Neural crest cell (in vitro differentiated cells): Measurements from ENCODE around the gene CDH16. TPM values are rescaled to one million over a fixed set of nuclear protein-coding genes. Genes with fewer than 3 reads are reported as not detected.

Experiments
- DNase-seq: peaks from one replicate; pipeline ENCODE4 v3.0.0; 2021; ENCODE audit warnings: low read depth, mixed read lengths, low spot score
- H3K27ac Mint-ChIP-seq: one replicate; pipeline ENCODE4 v1.8.0; 2021; ENCODE audit warnings: mild to moderate bottlenecking, mixed read lengths; ENCODE audit not compliant: unreplicated experiment
- H3K27me3 Mint-ChIP-seq: 2 replicates; pipeline ENCODE4 v1.8.0; 2021; ENCODE audit warnings: low read depth, mild to moderate bottlenecking, mixed read lengths
- H3K36me3 Mint-ChIP-seq: 2 replicates; pipeline ENCODE4 v1.8.0; 2021; ENCODE audit warnings: low read depth, mild to moderate bottlenecking, mixed read lengths
- H3K4me1 Mint-ChIP-seq: 2 replicates; pipeline ENCODE4 v1.8.0; 2021; ENCODE audit warnings: mixed read lengths
- H3K4me3 Mint-ChIP-seq: one replicate; pipeline ENCODE4 v1.8.0; 2021; ENCODE audit warnings: mild to moderate bottlenecking, mixed read lengths
- H3K9me3 Mint-ChIP-seq: 2 replicates; pipeline ENCODE4 v1.8.0; 2021; ENCODE audit warnings: mixed read lengths
- total RNA-seq: library from RNA; stranded (reverse); gene quantifications from 2 replicates; pipeline ENCODE4 v1.2.1, GENCODE V29; 2021
- TF ChIP-seq, protein P1 (sequence below): fragments of 200-600 bp; sonication (generic); conservative IDR thresholded peaks from 2 replicates; pipeline ENCODE4 v1.5.0; 2021; ENCODE audit warnings: antibody characterized with exemption, mild to moderate bottlenecking

Gene CDH16
- total RNA-seq, 1 donor from 2014 or later = not detected

DNA sequence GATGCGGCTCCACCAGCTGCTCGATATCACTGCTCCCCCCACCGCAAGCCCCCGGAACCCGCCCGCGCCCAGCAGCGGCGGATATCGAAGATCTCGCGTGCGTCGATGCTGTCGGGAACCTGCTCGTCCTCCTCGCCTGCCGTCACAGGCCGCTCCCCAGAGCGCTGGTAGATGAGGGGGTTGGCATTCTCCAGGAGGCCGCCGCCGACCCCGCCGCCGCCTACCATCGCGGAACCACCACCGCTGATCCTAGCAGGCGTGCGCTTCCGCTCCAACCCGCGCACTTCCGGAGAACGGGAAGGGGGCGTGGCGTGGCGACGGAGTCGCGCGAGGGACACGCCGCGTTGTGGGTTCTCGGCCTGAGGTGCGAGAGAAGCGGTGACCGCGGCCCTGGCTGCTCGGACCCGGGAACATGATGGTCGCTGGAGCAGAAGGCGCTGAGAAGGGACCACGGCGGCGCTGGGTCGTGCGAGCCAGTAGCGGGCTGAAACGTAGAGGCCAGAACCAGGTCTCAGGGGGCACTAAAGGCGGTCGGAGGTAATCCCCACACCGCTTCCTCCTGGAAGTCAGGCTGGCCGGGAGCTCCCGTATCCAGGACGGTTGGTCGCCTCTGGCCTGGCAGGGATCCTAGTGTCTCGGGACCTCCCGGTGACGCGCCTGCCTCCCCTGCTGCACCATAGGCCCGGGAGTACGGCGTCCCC, 15.6 kb upstream of the CDH16 start, which contains the start of gene CIAO2B:
Gene CIAO2B, minus strand, starts transcription at position 265 of the 701 bp plus-strand sequence. Its CDS starts 38 bp downstream, at position 227.
- TF ChIP-seq, protein P1, sequence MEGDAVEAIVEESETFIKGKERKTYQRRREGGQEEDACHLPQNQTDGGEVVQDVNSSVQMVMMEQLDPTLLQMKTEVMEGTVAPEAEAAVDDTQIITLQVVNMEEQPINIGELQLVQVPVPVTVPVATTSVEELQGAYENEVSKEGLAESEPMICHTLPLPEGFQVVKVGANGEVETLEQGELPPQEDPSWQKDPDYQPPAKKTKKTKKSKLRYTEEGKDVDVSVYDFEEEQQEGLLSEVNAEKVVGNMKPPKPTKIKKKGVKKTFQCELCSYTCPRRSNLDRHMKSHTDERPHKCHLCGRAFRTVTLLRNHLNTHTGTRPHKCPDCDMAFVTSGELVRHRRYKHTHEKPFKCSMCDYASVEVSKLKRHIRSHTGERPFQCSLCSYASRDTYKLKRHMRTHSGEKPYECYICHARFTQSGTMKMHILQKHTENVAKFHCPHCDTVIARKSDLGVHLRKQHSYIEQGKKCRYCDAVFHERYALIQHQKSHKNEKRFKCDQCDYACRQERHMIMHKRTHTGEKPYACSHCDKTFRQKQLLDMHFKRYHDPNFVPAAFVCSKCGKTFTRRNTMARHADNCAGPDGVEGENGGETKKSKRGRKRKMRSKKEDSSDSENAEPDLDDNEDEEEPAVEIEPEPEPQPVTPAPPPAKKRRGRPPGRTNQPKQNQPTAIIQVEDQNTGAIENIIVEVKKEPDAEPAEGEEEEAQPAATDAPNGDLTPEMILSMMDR = no peak
- H3K4me1 Mint-ChIP-seq = peaks cover 45% of the 10 kb centered on the region
- no peaks in the 10 kb centered on the region for H3K9me3 Mint-ChIP-seq
- peak within 1 kb of the TSS; percentile 97 for H3K4me3 Mint-ChIP-seq
- no peaks in the 10 kb centered on the region for H3K36me3 Mint-ChIP-seq
- peak within 1 kb of the TSS; percentile 96 for H3K27ac Mint-ChIP-seq
- peak; percentile 83 for DNase-seq
- no peaks in the 10 kb centered on the region for H3K27me3 Mint-ChIP-seq

DNA sequence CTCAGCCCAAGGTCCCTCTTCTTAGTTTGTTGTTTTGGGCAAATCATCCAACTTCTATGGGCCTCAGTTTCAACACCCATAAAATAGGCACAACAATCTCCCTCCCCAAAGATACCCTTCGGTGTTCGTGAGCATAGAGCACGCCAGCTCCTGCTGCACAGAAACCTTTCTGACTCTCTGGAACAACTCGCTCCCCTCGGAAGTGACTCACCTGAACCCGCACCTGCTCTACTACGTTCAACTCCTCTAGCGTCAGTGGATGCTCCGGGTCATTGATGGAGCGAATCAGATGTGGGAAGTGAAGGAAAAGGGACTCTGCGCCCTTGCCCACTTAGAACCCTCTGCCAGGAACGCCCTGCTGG, 15.1 kb upstream of the CDH16 start:
- no peak for DNase-seq
- peaks cover 45% of the 10 kb centered on the region for H3K4me1 Mint-ChIP-seq
- peak overlapping the region; percentile 75 for H3K27ac Mint-ChIP-seq
- no peaks in the 10 kb centered on the region for H3K9me3 Mint-ChIP-seq
- H3K36me3 Mint-ChIP-seq = no peaks in the 10 kb centered on the region
- TF ChIP-seq, protein P1 = no peak
- peak overlapping the region; percentile 97 for H3K4me3 Mint-ChIP-seq
- H3K27me3 Mint-ChIP-seq = peaks cover 3% of the 10 kb centered on the region

DNA sequence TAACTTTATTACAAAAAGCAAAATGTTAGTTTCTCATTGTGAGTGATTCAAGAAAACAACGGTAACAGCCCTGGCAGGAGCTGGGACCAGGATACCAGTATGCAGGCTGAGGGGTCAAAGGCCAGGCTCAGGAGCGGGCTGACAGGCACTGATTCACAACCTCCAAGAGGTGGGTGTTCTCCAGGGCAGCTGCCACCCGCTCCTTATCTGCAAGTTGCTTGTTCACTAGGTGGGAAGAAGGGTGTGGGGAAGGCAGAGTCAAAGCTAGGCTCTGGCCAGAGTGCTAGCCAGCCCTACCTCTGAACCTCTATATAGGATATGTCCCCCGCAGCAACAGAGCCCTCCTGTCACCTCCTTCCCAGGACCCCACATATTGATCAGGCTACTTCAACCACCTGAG, 13.4 kb upstream of the CDH16 start:
- Mint-ChIP-seq H3K9me3 (no peaks in the 10 kb centered on the region), H3K4me3 (peak overlapping the region; percentile 97), H3K27ac (no peak overlapping the region), H3K36me3 (no peaks in the 10 kb centered on the region), H3K27me3 (peaks cover 19% of the 10 kb centered on the region), H3K4me1 (peaks cover 38% of the 10 kb centered on the region)
- no peak for DNase-seq
- TF ChIP-seq, protein P1 = no peak

DNA sequence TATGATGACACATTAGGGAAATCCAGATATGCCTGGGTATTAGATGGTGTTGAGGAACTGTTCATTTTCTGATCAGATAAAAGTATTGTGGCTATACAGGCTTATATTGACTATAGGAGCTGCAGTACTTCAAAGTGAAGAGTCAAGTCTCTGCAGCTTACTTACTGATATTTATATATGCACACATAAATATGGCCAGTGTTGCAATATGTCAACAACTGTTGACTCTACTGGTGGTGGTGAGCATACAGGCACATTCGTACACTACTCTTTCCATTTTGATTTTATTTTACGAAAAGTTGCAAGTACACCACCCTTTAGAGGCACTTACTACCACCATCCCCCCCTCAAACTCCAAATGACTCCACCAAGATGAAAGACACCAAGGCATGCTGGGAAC, 13.0 kb upstream of the CDH16 start:
- peak overlapping the region; percentile 97 for H3K4me3 Mint-ChIP-seq
- TF ChIP-seq, protein P1 = no peak
- no peaks in the 10 kb centered on the region for H3K9me3 Mint-ChIP-seq
- H3K27ac Mint-ChIP-seq = no peak overlapping the region
- H3K27me3 Mint-ChIP-seq = peaks cover 23% of the 10 kb centered on the region
- H3K4me1 Mint-ChIP-seq = peaks cover 36% of the 10 kb centered on the region
- no peaks in the 10 kb centered on the region for H3K36me3 Mint-ChIP-seq
- no peak for DNase-seq

DNA sequence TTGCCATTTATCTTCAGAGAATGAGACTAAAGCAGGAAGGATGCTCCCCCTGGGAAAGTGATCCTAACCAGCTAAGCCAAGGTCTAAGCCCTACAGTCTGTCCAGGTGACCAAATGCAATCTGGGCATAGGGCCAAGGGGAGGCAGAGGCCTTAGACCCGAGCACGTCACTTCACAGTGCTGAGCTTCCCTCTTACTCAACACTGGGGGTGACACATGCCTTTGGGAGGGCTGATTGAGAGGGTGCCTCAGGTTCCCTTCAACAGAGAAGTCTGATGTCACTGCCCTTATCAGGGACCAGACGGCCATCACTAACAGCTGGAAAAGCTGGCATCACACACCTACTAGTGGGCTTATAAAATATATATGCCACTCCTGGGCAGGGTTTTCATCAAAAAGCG, 11.5 kb upstream of the CDH16 start:
- no peak for DNase-seq
- H3K4me1 Mint-ChIP-seq = peaks cover 32% of the 10 kb centered on the region
- H3K4me3 Mint-ChIP-seq = peak overlapping the region; percentile 54
- TF ChIP-seq, protein P1 = no peak
- no peaks in the 10 kb centered on the region for H3K9me3 Mint-ChIP-seq
- H3K27ac Mint-ChIP-seq = no peak overlapping the region
- H3K36me3 Mint-ChIP-seq = no peaks in the 10 kb centered on the region
- H3K27me3 Mint-ChIP-seq = peaks cover 38% of the 10 kb centered on the region
